PC-9 (cell line): ENCODE data around the gene ALDH2. TPM values are rescaled to one million over a fixed set of nuclear protein-coding genes. Genes with fewer than 3 reads are reported as not detected.
"Not testable (repeated sequence)": the region's sequence is repeated elsewhere in the genome, so short reads cannot be mapped to it uniquely, and the experiment has no call there.

Experiments used
- BruUV-seq: library from RNA; stranded (reverse); fragments of 400-500 nt; replicated peaks from 2 replicates; lab custom pipeline; 2021; lab: Mats Ljungman, UMichigan
- CTCF ChIA-PET: fragments of 300-600 bp; sonication (Branson Sonifier 250); formaldehyde crosslinking; loops from one replicate; lab custom pipeline; 2022; ENCODE audit warnings: antibody characterized with exemption; lab: Charles Lee
- POLR2A ChIA-PET: fragments of 300-600 bp; sonication (Branson Sonifier 250); formaldehyde crosslinking; loops from one replicate; lab custom pipeline; 2022; ENCODE audit warnings: antibody characterized with exemption; ENCODE audit not compliant: unreplicated experiment; lab: Charles Lee
- DNase-seq, 2 experiments: peaks; one replicate each; pipeline versions ENCODE4 v3.0.0 to v3.0.0-alpha.2; 2015 to 2022; ENCODE audit warnings: mixed read lengths in 1 of 2
- H2AFZ ChIP-seq: fragments of 200-600 bp; sonication (generic); 2 replicates; pipeline ENCODE4 v1.8.1; 2017; ENCODE audit warnings: antibody characterized with exemption
- H3F3A ChIP-seq: fragments of 200-600 bp; sonication (generic); 2 replicates; pipeline ENCODE4 v1.8.1; 2017; ENCODE audit warnings: antibody characterized with exemption, mild to moderate bottlenecking, low read depth; ENCODE audit not compliant: insufficient read depth
- H3K27ac ChIP-seq: fragments of 200-600 bp; sonication (generic); 2 replicates; pipeline ENCODE4 v1.6.1; 2016; ENCODE audit warnings: mixed run types
- H3K27me3 ChIP-seq: fragments of 200-600 bp; sonication (generic); 2 replicates; pipeline ENCODE4 v1.6.1; 2016; ENCODE audit warnings: low read depth, mixed run types; ENCODE audit not compliant: insufficient read depth
- H3K36me3 ChIP-seq: fragments of 200-600 bp; sonication (generic); 2 replicates; pipeline ENCODE4 v1.6.1; 2016; ENCODE audit warnings: low read depth, mixed run types
- H3K4me1 ChIP-seq: fragments of 200-600 bp; sonication (generic); replicated peaks from 2 replicates; pipeline ENCODE4 v1.6.1; 2016; ENCODE audit warnings: mixed run types; ENCODE audit not compliant: insufficient read depth
- H3K4me2 ChIP-seq: fragments of 200-600 bp; sonication (generic); 2 replicates; pipeline ENCODE4 v1.6.1; 2017; ENCODE audit warnings: mixed run types
- H3K4me3 ChIP-seq: fragments of 200-600 bp; sonication (generic); 2 replicates; pipeline ENCODE4 v1.6.1; 2016; ENCODE audit warnings: mixed run types
- H3K79me2 ChIP-seq: fragments of 200-600 bp; sonication (generic); 2 replicates; pipeline ENCODE4 v1.6.1; 2017; ENCODE audit warnings: low read depth, mixed run types
- H3K9me2 ChIP-seq: fragments of 200-600 bp; sonication (generic); 2 replicates; pipeline ENCODE4 v1.8.1; 2017; ENCODE audit warnings: mild to moderate bottlenecking; ENCODE audit not compliant: insufficient read depth
- H3K9me3 ChIP-seq: fragments of 200-600 bp; sonication (generic); 2 replicates; pipeline ENCODE4 v1.8.1; 2016; ENCODE audit warnings: low read depth; ENCODE audit not compliant: insufficient read depth
- H4K20me1 ChIP-seq: fragments of 200-600 bp; sonication (generic); 2 replicates; pipeline ENCODE4 v1.8.1; 2017; ENCODE audit not compliant: insufficient read depth
- EZH2 ChIP-seq: fragments of 200-600 bp; sonication (generic); IDR thresholded peaks from 2 replicates; pipeline ENCODE4 v1.8.0; 2017; ENCODE audit warnings: antibody characterized with exemption, low read depth
- intact Hi-C: fragments of 100-400 bp; cut with micrococcal nuclease; formaldehyde crosslinking; loops from one replicate; pipeline ENCODE4 v1.10.0; 2022; ENCODE audit not compliant: unreplicated experiment
- total RNA-seq: library from RNA; stranded (reverse); gene quantifications from 2 replicates; pipeline ENCODE4 v1.2.3, GENCODE V29; 2021
- TF ChIP-seq, protein P1 (sequence below): fragments of 200-600 bp; sonication (generic); conservative IDR thresholded peaks from 2 replicates; pipeline ENCODE4 v1.6.1; 2017; ENCODE audit warnings: mixed run types, antibody characterized with exemption, mild to moderate bottlenecking, moderate library complexity

The ALDH2 gene
- total RNA-seq, 1 experiment from 2014 or later: 38.9 TPM

- Histone ChIP-seq H3K36me3 (no peaks in the 10 kb centered on the region), H2AFZ (no peak overlapping the region), H3K9me2 (no peaks in the 10 kb centered on the region), H3F3A (0 out of 2 replicates have a peak, but pooled peaks cover 4% of the 10 kb centered on the region), H3K27ac (no peak overlapping the region), H3K9me3 (no peaks in the 10 kb centered on the region), H3K4me1 (no peaks in the 10 kb centered on the region), H3K4me3 (no peak overlapping the region), H3K27me3 (no peaks in the 10 kb centered on the region), H3K4me2 (no peak overlapping the region), H4K20me1 (no peaks in the 10 kb centered on the region), H3K79me2 (no peaks in the 10 kb centered on the region)
- intact Hi-C loops: no loop called here
- DNase-seq: no peak
- TF ChIP-seq, protein P1, sequence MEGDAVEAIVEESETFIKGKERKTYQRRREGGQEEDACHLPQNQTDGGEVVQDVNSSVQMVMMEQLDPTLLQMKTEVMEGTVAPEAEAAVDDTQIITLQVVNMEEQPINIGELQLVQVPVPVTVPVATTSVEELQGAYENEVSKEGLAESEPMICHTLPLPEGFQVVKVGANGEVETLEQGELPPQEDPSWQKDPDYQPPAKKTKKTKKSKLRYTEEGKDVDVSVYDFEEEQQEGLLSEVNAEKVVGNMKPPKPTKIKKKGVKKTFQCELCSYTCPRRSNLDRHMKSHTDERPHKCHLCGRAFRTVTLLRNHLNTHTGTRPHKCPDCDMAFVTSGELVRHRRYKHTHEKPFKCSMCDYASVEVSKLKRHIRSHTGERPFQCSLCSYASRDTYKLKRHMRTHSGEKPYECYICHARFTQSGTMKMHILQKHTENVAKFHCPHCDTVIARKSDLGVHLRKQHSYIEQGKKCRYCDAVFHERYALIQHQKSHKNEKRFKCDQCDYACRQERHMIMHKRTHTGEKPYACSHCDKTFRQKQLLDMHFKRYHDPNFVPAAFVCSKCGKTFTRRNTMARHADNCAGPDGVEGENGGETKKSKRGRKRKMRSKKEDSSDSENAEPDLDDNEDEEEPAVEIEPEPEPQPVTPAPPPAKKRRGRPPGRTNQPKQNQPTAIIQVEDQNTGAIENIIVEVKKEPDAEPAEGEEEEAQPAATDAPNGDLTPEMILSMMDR: no peak
- no peak for TF ChIP-seq EZH2
- ChIA-PET CTCF (no interaction called here), POLR2A (no interaction called here)
- BruUV-seq: no TSS peak
Observed at GRCh38 chr12:111759991-111760390, 6.7 kb upstream of the ALDH2 start.

DNA sequence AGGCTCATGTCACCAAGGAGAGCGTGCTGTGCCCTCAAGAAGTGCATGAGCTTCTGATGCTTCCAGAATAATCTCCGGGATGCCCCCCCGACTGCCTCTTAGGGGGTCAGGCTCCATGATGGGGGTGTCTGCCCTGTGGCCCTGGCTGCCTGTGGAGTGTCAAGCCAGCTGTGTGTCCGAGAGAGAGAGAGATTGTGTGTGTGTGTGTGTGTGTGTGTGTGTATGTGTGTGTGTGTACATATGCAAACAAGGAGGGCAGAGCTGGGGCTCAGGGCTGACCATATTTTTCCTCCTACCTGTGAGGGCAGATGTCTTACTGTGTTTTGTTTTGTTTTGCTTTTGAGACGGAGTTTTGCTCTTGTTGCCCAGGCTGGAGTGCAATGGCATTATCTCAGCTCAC is 5.6 kb upstream of the ALDH2 start:
- H3K79me2 ChIP-seq: no peaks in the 10 kb centered on the region
- H3F3A ChIP-seq: peaks cover 9% of the 10 kb centered on the region; the same call in 1 of the 2 replicates
- TF ChIP-seq, protein P1: no peak
- no peak for TF ChIP-seq EZH2
- no peak overlapping the region for H2AFZ ChIP-seq
- ChIA-PET CTCF (no interaction called here), POLR2A (no interaction called here)
- no peak overlapping the region for H3K4me3 ChIP-seq
- H3K9me3 ChIP-seq: no peaks in the 10 kb centered on the region
- no TSS peak for BruUV-seq
- no peak overlapping the region for H3K4me2 ChIP-seq
- H3K36me3 ChIP-seq: no peaks in the 10 kb centered on the region
- H3K4me1 ChIP-seq: no peaks in the 10 kb centered on the region
- H4K20me1 ChIP-seq: no peaks in the 10 kb centered on the region
- no peaks in the 10 kb centered on the region for H3K9me2 ChIP-seq
- H3K27me3 ChIP-seq: no peaks in the 10 kb centered on the region
- H3K27ac ChIP-seq: no peak overlapping the region
- DNase-seq: no peak
- intact Hi-C loops: no loop called here

DNA sequence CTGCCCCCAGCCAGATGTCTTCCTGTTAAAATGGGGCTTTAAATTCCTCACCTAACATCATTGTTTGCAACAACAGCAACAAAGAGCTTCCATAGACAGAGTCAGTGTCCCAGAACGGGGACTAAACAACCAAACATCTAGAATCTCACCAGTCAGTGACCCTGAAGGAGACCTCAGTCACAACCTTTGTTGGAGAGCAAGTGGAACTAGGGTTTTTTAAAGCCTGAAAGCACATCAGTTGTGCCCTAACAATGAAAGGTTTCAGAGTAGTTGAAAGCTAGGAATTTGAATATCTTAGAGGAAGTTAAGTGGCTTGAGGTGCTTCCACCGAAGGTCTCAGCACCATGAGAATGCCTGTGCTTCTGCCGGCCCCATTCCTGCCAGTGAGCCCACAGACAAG is 5.0 kb upstream of the ALDH2 start:
- Histone ChIP-seq H3K9me2 (no peaks in the 10 kb centered on the region), H2AFZ (no peak overlapping the region), H3K4me1 (0 out of 2 replicates have a peak, but pooled peaks cover 3% of the 10 kb centered on the region), H3K9me3 (no peaks in the 10 kb centered on the region), H4K20me1 (no peaks in the 10 kb centered on the region), H3K27me3 (no peaks in the 10 kb centered on the region), H3K4me3 (no peak overlapping the region), H3K79me2 (no peaks in the 10 kb centered on the region), H3K36me3 (no peaks in the 10 kb centered on the region), H3K4me2 (no peak overlapping the region), H3K27ac (no peak overlapping the region), H3F3A (peaks cover 9% of the 10 kb centered on the region; the same call in 1 of the 2 replicates)
- no peak for DNase-seq
- no TSS peak for BruUV-seq
- ChIA-PET POLR2A (no interaction called here), CTCF (no interaction called here)
- intact Hi-C loops: no loop called here
- no peak for TF ChIP-seq EZH2
- TF ChIP-seq, protein P1: no peak

GRCh38 chr12:111763552-111763951 is 3.2 kb upstream of the ALDH2 start:
- H3K27me3 ChIP-seq, H3F3A ChIP-seq, CTCF ChIA-PET, H3K4me3 ChIP-seq, H2AFZ ChIP-seq, H3K27ac ChIP-seq, BruUV-seq, DNase-seq, H3K9me3 ChIP-seq, H3K4me2 ChIP-seq, H3K9me2 ChIP-seq, H3K36me3 ChIP-seq, H3K79me2 ChIP-seq, H4K20me1 ChIP-seq, POLR2A ChIA-PET, intact Hi-C loops: not testable (repeated sequence)
- peaks cover 15% of the 10 kb centered on the region; the same call in 1 of the 2 replicates for H3K4me1 ChIP-seq
